Pons (tissue), 1 donor: ENCODE data around the gene SLC40A1.

Experiments
- DNase-seq: peaks from one replicate; pipeline ENCODE4 v3.0.0-alpha.2; 2016; ENCODE audit warnings: low spot score

The SLC40A1 gene

DNA sequence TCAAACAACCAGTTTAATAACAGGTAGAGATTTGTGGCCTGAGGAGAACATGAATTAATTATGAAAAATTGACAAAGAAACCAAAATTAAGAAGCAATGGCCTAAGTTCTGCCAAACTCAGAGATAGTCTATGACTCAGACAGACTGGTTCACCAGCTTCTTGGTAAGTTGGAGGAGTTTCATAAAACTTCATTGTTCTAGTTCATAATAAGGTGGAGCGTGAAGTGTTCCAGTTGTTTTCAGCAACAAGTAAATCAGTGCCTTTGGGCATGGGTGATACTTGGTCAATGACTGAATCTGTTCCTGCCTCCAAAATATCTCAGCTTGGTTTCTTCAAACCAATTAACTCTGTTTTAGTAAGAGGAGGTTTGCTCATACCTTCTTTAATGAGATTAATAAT, 40.0 kb downstream of the SLC40A1 start:
- no peak for DNase-seq

DNA sequence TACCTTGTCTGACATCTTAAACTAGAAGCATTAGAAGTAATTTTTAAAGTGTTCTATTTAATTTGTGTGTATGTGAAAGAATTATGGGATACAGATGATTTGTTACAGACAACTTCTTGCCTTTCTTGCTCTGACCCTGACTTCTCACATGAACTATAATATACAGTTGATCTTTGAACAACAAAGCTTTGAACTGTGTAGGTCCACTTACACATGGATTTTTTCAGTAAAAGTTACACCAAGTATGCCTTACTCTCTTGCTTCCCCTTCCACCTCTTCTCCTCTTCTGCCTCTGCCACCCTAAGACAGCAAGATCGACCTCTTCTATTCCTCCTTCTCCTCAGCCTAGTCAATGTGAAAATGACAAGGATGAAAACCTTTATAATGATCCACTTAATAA, 42.2 kb downstream of the SLC40A1 start:
- no peak for DNase-seq

DNA sequence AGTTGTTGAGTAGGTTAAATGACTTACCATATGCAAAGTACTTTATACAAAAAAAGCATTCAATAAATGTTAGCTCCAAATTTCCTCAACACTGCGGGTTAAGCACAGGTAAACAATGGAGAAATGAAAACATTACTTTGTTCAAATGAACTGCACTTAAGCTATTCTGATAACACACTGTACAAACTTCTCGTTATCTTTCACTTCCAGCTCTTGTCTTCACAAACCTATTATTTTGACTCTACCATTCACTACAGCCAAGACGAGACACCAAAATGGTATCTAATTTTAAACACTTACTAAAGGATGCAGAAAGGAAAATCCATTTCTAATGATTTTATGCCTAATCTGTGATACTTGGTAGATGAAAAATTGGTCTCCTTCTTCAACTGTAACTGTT, 43.8 kb downstream of the SLC40A1 start:
- DNase-seq: no peak

GRCh38 chr2:189534854-189535832, 45.4 kb downstream of the SLC40A1 start:
- DNase-seq: no peak

- no peak for DNase-seq
Observed at GRCh38 chr2:189533288-189534035, 47.1 kb downstream of the SLC40A1 start.

- no peak for DNase-seq
Observed at GRCh38 chr2:189530965-189531637, 49.5 kb downstream of the SLC40A1 start.

GRCh38 chr2:189528617-189529016, 52.0 kb downstream of the SLC40A1 start:
- DNase-seq: no peak

GRCh38 chr2:189527812-189528592, 52.6 kb downstream of the SLC40A1 start:
- DNase-seq: no peak

DNA sequence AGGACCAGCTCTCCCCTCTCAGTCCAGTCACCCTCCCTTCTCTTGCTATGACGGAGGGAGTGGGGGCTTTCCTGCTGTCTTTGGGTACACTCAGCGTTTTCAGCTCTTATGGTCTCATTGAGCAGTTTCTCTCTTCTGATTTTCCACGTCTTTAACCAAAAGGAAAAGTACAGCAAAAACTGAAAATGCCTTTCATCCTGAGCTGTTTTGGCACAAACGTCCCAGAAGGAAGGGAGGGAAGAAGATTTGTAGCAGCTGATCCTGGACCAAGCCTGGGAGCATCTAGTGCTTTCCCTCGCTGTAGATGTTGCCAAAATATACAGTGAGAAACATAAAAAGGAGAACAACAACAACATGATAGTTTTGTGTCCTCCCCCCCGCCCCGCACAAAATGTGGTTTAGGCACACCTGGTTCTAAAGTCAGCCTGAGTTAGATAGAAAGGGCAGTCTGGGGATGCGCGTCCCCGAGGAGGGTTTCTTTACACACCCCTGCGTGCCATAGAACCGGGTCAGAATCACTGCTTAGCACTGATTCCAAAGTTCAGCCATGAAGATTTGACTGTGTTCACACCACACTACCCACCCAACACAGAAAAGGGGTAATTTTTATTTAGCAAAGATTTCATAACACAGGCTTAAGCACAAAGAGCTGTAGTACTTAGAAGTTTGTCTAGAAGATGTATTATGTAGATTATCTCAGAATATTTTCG, 53.4 kb downstream of the SLC40A1 start:
- DNase-seq: no peak

DNA sequence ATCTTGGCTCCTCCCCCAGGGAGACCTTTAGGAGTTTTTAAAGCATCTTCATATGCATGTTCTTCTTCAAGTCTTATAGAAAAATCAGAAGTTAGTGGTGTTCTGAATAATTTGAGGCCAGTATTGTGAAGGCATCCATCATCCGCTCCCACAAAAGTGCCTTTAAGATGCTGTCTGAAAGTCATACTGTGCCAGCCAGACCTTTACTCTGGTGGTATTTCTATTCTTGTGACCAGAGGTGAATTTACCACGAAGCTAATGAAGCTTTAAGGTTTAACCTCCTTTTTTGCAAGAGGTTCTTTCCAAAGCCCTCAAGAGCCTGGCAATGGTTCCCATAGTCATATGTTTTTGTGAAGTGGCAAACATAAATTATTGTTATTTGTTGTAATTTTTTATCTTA, 54.3 kb downstream of the SLC40A1 start:
- no peak for DNase-seq

GRCh38 chr2:189524746-189525145, 55.8 kb downstream of the SLC40A1 start:
- DNase-seq: no peak

DNA sequence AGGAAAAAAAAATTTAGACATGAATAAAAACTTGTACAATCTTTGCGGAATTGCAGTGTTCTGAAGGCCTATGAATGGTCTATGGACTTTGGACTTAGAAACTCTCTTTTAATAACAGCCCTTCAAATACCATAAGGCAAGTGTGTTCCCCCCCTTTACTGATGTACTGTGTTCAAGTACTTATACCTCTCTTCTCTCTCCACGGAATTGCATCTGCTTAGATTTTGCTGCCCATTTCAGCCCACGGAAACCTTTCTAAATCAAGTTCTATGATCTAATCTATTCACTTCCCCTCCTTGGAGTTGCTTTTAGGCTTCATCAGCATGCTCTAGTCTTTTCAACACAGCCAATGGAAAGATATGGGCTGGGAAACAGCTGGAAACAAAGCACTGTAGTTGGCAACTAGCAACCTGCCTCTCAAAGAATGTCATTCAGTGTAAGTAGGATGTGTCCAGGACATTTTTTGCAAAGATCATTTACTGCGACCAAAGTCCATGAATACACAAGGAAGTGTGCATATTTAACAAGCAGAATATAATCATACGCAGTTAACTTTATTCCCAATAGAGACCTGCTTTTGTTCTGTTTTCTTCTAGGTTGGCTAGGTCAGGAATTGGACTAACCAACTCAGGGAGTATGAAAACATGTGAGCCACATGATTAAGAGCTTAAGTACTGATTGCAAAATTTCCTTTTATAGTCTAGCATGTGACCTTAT, 58.0 kb downstream of the SLC40A1 start:
- DNase-seq: no peak

GRCh38 chr2:189521699-189522434, 58.7 kb downstream of the SLC40A1 start:
- DNase-seq: no peak

DNA sequence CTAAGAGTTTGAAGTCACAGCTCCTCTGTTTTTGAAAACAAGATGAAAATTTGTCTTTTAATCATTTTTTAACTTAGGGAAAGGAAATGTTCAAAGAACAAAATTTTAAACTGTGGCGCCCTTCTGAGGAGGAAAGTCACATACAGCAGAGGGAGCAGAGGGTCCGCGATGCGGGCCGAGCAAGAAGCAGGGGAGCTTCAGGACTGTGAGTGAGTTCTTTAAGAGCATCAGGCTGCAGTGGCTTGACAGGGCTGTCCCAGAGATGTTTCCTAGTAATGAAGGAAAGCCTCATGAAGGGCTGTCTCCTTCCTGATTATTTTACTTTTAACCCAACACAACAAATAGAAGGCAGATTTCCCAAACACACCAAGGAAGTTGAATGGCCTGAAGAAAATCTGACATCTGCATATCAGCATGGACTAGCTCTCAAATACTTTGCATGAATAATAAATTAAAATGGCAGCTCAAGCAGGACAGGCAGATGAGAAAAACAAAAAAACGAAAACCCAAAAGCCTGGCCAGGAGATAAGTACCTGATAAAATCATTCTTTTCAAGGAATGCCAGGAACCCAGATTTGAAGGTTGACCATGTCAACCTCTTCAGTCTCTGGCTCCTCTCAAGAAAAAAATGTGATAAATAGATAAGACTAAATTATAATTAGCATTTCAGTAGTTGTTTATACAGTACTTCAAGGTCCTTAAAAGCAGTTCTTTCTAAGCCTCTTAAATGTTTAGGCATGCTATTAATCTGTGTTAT, 60.8 kb downstream of the SLC40A1 start:
- no peak for DNase-seq

DNA sequence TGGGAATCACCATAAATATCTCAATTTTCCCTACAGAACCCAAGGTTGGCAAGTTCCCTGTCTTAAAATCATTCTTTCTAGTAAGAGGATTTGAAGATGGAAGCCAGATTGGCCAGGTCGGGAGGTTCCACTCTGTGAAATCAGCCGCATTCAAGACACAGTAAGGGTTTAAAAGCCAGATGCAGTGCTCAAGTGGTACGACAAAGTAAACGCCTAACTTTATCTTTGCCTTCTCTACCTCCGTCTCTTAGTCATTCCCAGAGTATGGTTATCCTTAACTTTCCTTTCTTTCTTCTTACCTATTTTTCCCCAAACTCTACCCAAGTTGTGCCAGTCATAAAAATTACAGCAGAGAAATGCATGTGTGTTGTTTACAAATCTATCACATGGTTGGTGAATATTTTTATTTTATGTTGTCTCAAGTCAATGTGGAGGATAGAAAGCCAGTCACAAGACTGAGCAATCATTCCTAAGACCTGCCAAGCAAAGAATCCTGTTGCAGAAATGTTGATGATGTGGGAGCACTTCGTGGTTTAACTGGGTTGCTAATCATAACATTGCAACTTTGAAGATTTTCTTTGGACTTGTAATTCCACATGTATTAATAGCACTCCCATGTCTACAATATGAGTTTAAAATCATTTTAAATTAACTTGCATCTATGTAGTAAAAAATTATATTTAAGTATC, 62.6 kb downstream of the SLC40A1 start:
- no peak for DNase-seq

GRCh38 chr2:189516546-189516945, 64.0 kb downstream of the SLC40A1 start:
- DNase-seq: no peak

DNA sequence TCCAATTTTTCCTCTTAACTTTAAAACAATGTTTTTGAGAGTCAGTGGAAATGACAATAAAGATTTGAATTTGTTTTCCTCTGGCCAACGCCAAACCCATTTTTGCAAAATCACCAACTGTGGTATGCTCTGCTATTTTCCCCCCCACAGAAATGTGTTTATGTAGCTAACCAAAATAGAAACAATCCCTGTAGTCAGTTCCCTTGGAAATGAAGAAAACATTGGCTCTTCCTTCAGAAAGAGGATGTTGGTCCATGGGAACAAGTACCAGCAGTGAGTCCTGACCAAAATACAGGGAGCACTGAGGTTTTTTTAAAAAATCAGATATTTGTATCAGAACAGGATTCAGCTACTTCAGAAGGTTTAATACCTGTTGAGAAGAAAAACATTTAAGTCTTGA, 65.3 kb downstream of the SLC40A1 start:
- DNase-seq: no peak

DNA sequence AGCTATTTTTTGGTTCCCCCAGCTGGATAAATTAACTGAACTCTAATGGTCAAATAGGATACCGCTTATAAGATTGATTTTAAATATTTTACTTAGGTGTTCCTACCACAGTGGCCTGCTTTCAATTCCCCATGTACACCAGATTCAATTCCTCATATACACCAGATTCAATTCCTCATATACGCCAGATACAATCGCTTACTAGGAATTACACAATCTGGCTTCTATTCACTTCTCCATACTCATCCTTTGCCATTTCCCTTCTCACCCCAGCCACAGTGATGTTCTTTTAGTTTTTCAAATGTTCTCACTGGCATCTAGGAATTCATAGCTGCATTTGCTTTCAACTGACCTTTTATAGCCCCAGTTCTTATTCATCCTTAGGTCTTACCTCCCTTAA, 66.5 kb downstream of the SLC40A1 start:
- peak; percentile 79 for DNase-seq
